ENCODE measurements around the gene TMEM247.

The TMEM247 gene

DNA sequence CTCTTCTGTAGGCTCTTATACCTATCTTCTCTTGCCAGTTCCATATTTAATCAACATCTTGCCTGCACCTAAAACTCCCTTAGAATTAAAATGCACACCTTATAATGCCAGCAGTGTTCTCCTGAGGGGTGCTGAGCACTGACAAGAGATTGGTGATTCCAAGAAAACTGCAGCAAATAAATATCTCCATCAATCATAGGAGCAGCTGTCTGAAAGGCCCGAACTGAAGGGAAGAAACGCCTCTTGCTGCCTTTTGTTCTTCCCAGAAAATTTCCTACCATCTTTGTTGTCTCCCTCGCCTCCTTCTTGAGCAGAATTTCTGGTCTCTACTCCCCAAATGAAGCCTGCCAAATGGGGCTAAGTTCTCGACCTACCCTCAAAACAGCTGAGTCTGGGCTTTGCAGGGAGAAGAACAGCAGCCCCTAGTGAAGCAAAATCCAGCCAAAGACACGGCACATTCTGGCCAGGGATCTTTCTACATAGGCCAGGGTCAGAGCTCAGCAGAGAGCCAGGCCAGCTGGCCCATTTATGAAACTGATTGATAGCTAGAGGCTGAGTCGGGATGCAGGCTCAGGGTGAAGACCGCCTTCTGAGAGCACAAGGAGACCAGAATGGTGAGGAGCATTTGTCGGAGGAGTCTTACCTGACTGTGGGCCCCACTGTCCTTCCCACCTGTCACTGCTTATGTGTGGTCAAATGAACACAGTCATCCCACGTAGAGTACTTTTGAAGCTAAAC is 20.4 kb upstream of the TMEM247 start:
- DNase-seq (ENCODE audit: low read depth) = no peak
- TF ChIP-seq, protein P1, sequence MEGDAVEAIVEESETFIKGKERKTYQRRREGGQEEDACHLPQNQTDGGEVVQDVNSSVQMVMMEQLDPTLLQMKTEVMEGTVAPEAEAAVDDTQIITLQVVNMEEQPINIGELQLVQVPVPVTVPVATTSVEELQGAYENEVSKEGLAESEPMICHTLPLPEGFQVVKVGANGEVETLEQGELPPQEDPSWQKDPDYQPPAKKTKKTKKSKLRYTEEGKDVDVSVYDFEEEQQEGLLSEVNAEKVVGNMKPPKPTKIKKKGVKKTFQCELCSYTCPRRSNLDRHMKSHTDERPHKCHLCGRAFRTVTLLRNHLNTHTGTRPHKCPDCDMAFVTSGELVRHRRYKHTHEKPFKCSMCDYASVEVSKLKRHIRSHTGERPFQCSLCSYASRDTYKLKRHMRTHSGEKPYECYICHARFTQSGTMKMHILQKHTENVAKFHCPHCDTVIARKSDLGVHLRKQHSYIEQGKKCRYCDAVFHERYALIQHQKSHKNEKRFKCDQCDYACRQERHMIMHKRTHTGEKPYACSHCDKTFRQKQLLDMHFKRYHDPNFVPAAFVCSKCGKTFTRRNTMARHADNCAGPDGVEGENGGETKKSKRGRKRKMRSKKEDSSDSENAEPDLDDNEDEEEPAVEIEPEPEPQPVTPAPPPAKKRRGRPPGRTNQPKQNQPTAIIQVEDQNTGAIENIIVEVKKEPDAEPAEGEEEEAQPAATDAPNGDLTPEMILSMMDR (IDR thresholded peaks at IDR 0.05; ENCODE audit: low read depth, low read length, missing control alignments) = no peak
- H3K4me3 ChIP-seq (ENCODE audit: low read depth, low read length) = no peak overlapping the region

DNA sequence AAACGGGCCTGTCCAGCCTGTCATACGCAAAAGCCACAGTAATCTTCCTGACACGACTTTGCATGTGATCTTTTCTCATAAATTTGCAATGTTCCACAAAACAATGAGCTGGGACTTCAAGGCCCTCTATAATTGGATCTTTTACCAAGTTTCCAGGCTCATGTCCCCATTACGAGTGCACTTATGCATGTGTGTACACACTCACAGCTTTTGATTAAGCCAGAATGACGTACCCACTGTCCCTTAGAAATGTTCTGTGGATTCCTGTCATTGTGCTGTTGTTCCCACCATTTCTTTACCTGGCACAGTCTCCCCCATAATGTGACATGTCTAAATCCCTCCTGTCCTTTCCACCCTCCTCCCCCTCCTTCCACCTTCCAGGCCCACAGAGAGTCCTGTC is 19.7 kb upstream of the TMEM247 start:
- no peak overlapping the region for H3K4me3 ChIP-seq (ENCODE audit: low read depth, low read length)
- no peak for DNase-seq (ENCODE audit: low read depth)
- TF ChIP-seq, protein P1 (IDR thresholded peaks at IDR 0.05; ENCODE audit: low read depth, low read length, missing control alignments) = no peak

DNA sequence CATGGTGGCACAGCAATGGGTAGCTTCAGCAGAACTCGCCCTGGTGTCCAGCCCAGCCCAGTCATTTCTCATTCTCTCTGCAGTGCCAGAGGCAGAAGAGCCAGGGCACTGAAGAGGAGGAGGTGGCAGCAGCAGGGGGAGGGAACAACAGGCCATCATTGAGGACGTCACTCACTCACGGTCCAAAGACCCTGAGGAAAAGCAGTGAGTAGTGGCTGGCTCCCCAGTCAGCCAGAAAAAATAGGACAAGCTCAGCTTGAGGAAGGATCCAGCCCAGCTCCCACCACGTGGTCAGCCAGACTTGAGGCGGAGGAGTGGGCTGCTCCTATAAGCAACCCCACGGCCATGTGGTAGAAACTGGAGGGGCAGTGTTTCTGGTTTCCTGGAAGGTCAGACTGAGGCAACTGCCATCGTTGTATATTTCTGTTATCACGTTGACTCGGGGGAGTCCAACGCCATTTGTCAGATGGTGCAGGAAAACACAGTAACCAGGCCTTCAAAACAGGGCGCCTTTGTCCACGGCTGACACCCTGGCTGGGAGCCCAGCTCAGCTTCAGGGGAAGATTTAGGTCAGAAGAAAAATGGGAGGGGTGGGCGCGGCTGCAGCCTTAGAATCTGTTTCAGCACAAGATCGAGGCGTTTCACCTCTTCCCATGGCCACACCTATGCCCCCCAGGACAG is 19.0 kb upstream of the TMEM247 start:
- DNase-seq (ENCODE audit: low read depth) = no peak
- no peak overlapping the region for H3K4me3 ChIP-seq (ENCODE audit: low read depth, low read length)
- TF ChIP-seq, protein P1 (IDR thresholded peaks at IDR 0.05; ENCODE audit: low read depth, low read length, missing control alignments) = no peak

DNA sequence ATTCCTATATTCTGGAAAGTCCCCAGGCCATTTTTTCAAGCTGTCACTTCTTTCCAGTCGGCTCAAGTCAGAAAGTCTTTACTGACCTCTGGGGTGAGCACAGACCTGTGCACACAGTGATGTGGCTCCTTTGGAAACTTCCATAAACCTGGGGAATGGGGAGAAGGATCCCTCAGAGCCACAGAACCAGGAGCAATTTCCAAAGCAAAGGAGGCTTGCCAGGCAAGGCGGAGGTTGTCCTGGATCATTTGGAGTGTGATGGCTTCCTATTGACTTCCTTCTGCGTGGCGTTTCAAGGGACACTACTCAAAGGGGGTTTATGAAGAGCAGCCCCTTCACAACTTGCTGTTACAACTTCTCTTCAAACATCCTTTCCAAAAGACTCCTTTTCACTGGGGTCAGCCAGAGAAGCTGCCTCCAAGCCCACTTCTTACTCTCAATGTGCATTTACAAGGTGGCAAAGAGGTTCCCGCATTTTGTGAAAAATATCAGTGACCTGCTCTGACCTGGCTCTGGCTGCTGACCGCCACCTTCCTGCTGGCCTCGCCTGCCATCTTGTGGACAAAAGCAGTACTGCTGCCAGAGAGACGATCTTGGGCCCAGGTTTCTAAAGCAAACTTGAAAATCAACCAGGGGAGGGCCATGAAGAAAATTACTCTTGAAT is 18.2 kb upstream of the TMEM247 start:
- TF ChIP-seq, protein P1 (IDR thresholded peaks at IDR 0.05; ENCODE audit: low read depth, low read length, missing control alignments) = peak; percentile 98
- H3K4me3 ChIP-seq (ENCODE audit: low read depth, low read length) = no peak overlapping the region
- DNase-seq (ENCODE audit: low read depth) = peak; percentile 25

DNA sequence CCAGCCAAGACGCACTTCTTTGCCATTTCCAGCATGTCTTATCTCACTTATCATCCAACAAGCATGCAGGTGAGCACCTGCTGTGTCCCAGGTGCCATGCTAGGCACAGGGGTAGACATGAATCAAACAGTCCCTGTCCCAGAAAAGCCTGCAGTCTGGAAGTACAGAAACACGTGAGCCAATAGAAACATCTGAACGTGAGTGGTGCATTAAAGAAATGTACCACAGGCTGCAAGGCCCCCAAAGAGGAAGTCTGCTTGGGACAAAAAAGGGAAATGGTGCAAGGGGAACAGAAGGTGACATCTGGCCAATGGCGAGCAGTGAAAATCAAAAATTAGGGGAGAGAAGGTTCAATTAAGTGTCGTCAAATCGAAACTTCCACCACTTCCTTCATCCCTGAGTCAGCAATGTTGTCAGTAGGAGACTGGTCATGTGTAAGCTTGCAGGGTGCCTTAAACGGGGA is 17.6 kb upstream of the TMEM247 start:
- H3K4me3 ChIP-seq (ENCODE audit: low read depth, low read length) = no peak overlapping the region
- DNase-seq (ENCODE audit: low read depth) = no peak
- TF ChIP-seq, protein P1 (IDR thresholded peaks at IDR 0.05; ENCODE audit: low read depth, low read length, missing control alignments) = no peak

DNA sequence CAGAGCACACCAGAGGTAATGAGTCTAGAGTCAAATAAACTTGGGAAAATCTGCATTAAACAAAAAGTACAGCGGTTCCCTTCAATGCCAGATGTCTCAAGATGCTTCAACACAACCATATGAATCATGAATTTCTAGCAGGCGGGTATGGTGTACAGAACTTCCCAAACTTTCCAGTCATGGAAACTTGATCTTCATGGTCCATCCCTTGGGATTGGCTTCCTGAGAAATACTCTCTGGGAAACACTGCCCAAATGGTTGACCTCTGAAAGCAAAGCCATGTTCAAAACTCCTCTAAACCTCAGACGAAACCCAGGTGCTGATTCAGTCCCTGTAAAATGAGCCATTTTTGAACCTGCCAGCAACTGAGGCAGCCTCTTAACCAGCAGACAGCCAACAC is 16.4 kb upstream of the TMEM247 start:
- DNase-seq (ENCODE audit: low read depth) = no peak
- TF ChIP-seq, protein P1 (IDR thresholded peaks at IDR 0.05; ENCODE audit: low read depth, low read length, missing control alignments) = no peak
- H3K4me3 ChIP-seq (ENCODE audit: low read depth, low read length) = no peak overlapping the region

Data from GM12864 (cell line).